H1 (cell line): Measurements from ENCODE around the gene UVRAG. TPM values are rescaled to one million over a fixed set of nuclear protein-coding genes. Genes with fewer than 3 reads are reported as not detected.

ENCODE experiments used
- CTCF ChIA-PET: fragments of 300-600 bp; sonication (Branson Sonifier 250); formaldehyde crosslinking; loops from one replicate; lab custom pipeline; 2021; ENCODE audit not compliant: partially characterized antibody; lab: Charles Lee
- POLR2A ChIA-PET: fragments of 300-600 bp; sonication (Branson Sonifier 250); formaldehyde crosslinking; loops from one replicate; lab custom pipeline; 2021; ENCODE audit warnings: inconsistent platforms; ENCODE audit not compliant: partially characterized antibody; lab: Charles Lee
- DNase-seq, 2 experiments: peaks; one replicate each; pipeline versions ENCODE4 v3.0.0 to v3.0.0-alpha.2; 2010 to 2022; ENCODE audit warnings: low spot score in 2 of 2, low read depth in 1 of 2, mixed read lengths in 1 of 2
- FAIRE-seq: peaks from 2 replicates; lab custom pipeline; 2011; peaks lifted over from hg19 to GRCh38; lab: Jason Lieb, UNC
- H2AFZ ChIP-seq: 2 replicates; pipeline ENCODE4 v1.8.1; 2012; ENCODE audit warnings: low read length, inconsistent platforms
- H2AK5ac ChIP-seq: 2 replicates; pipeline ENCODE4 v1.6.1; 2013; ENCODE audit warnings: low read depth, low read length
- H2BK120ac ChIP-seq: replicated peaks from 2 replicates; pipeline ENCODE3; 2013; ENCODE audit warnings: low read depth, low read length, inconsistent platforms
- H2BK12ac ChIP-seq: 2 replicates; pipeline ENCODE4 v1.6.1; 2013; ENCODE audit warnings: low read depth, low read length
- H2BK15ac ChIP-seq: 2 replicates; pipeline ENCODE4 v1.6.1; 2013; ENCODE audit warnings: low read length
- H2BK20ac ChIP-seq: 2 replicates; pipeline ENCODE4 v1.6.1; 2013; ENCODE audit warnings: low read length
- H2BK5ac ChIP-seq: 2 replicates; pipeline ENCODE4 v1.6.1; 2013; ENCODE audit warnings: low read depth, low read length
- H3K14ac ChIP-seq: 2 replicates; pipeline ENCODE4 v1.6.1; 2013; ENCODE audit warnings: inconsistent platforms; ENCODE audit not compliant: insufficient read length
- H3K18ac ChIP-seq: 2 replicates; pipeline ENCODE4 v1.6.1; 2013; ENCODE audit warnings: low read length; ENCODE audit errors: extremely low read depth
- H3K23ac ChIP-seq: 2 replicates; pipeline ENCODE4 v1.6.1; 2013; ENCODE audit warnings: inconsistent platforms; ENCODE audit not compliant: insufficient read length
- H3K23me2 ChIP-seq: 2 replicates; pipeline ENCODE4 v1.6.1; 2013; ENCODE audit warnings: low read depth, low read length
- H3K27ac ChIP-seq: 2 replicates; pipeline ENCODE4 v1.6.1; 2011; ENCODE audit warnings: low read depth, low read length, inconsistent platforms
- H3K27me3 ChIP-seq, 4 experiments: replicated peaks in 1 of 4; 1 replicate in 1 of 4; 2 replicates in 3 of 4; pipeline versions ENCODE4 v1.6.1 to v1.8.1; 2011 to 2013; ENCODE audit warnings: low read length in 3 of 4, mild to moderate bottlenecking in 3 of 4, inconsistent platforms in 2 of 4, mixed read lengths in 2 of 4, moderate library complexity in 1 of 4; ENCODE audit not compliant: control insufficient read depth in 3 of 4, insufficient read depth in 3 of 4; ENCODE audit errors: extremely low read depth in 1 of 4
- H3K36me3 ChIP-seq, 4 experiments: 2 replicates each; pipeline versions ENCODE4 v1.6.1 to v1.8.1; 2011 to 2013; ENCODE audit warnings: mild to moderate bottlenecking in 4 of 4, low read length in 3 of 4, moderate library complexity in 2 of 4, control low read depth in 1 of 4, inconsistent platforms in 1 of 4; ENCODE audit not compliant: insufficient read depth in 4 of 4, control insufficient read depth in 2 of 4
- H3K4ac ChIP-seq: replicated peaks from 2 replicates; pipeline ENCODE3; 2013; ENCODE audit warnings: low read length, low read depth, mixed read lengths, inconsistent platforms; ENCODE audit not compliant: insufficient read length
- H3K4me1 ChIP-seq, 4 experiments: replicated peaks in 1 of 4; 1 replicate in 1 of 4; 2 replicates in 3 of 4; pipeline versions ENCODE4 v1.6.1 to v1.8.1; 2011 to 2013; ENCODE audit warnings: low read length in 3 of 4, inconsistent platforms in 2 of 4, mixed read lengths in 1 of 4; ENCODE audit not compliant: insufficient read depth in 4 of 4, control insufficient read depth in 3 of 4
- H3K4me2 ChIP-seq, 2 experiments: 2 replicates each; pipeline versions ENCODE4 v1.6.1 to v1.8.1; 2011 to 2013; ENCODE audit warnings: low read depth in 2 of 2, low read length in 2 of 2, control low read depth in 1 of 2, inconsistent platforms in 1 of 2, mild to moderate bottlenecking in 1 of 2; ENCODE audit not compliant: insufficient read depth in 1 of 2
- H3K4me3 ChIP-seq, 4 experiments: fragments of 200-600, 300-600 bp in 1 of 4; sonication (generic), shearing (Covaris generic), sonication (Bioruptor Twin) in 1 of 4; 2 replicates each; pipeline versions ENCODE4 v1.5.1 to v1.8.1; 2011 to 2016; ENCODE audit warnings: low read length in 4 of 4, low read depth in 3 of 4, control low read depth in 2 of 4, inconsistent platforms in 2 of 4, mild to moderate bottlenecking in 2 of 4, mixed read lengths in 1 of 4, moderate library complexity in 1 of 4; ENCODE audit not compliant: insufficient read depth in 2 of 4; ENCODE audit errors: extremely low read depth in 1 of 4
- H3K56ac ChIP-seq: replicated peaks from 2 replicates; pipeline ENCODE3; 2013; ENCODE audit warnings: low read depth, mild to moderate bottlenecking, mixed read lengths, low read length, inconsistent platforms; ENCODE audit not compliant: insufficient read length
- H3K79me1 ChIP-seq: 2 replicates; pipeline ENCODE4 v1.6.1; 2013; ENCODE audit warnings: low read depth, low read length, control low read depth
- H3K79me2 ChIP-seq, 2 experiments: 2 replicates each; pipeline versions ENCODE4 v1.6.1 to v1.8.1; 2012 to 2013; ENCODE audit warnings: low read length in 2 of 2, mild to moderate bottlenecking in 2 of 2, inconsistent platforms in 1 of 2; ENCODE audit not compliant: insufficient read depth in 2 of 2, control insufficient read depth in 1 of 2
- H3K9ac ChIP-seq, 4 experiments: replicated peaks in 1 of 4; 1 replicate in 1 of 4; 2 replicates in 3 of 4; pipeline versions ENCODE4 v1.6.1 to v1.8.1; 2011 to 2013; ENCODE audit warnings: low read depth in 3 of 4, low read length in 3 of 4, control low read depth in 2 of 4, mild to moderate bottlenecking in 2 of 4, moderate library complexity in 2 of 4, inconsistent platforms in 1 of 4; ENCODE audit errors: extremely low read depth in 1 of 4
- H3K9me3 ChIP-seq, 2 experiments: 2 replicates each; pipeline versions ENCODE4 v1.6.1 to v1.8.1; 2012 to 2013; ENCODE audit warnings: mild to moderate bottlenecking in 2 of 2, moderate library complexity in 2 of 2, control low read depth in 1 of 2, inconsistent platforms in 1 of 2, low read depth in 1 of 2, low read length in 1 of 2, mixed read lengths in 1 of 2; ENCODE audit not compliant: insufficient read depth in 2 of 2
- H4K20me1 ChIP-seq, 2 experiments: replicated peaks in 1 of 2; 2 replicates each; pipeline versions ENCODE3 to v1.8.1; 2011 to 2013; ENCODE audit warnings: inconsistent platforms in 2 of 2, low read length in 2 of 2, mild to moderate bottlenecking in 1 of 2; ENCODE audit not compliant: insufficient read depth in 2 of 2, control insufficient read depth in 1 of 2
- H4K5ac ChIP-seq: 2 replicates; pipeline ENCODE4 v1.6.1; 2013; ENCODE audit warnings: low read length, low read depth, mixed read lengths, inconsistent platforms; ENCODE audit not compliant: insufficient read length
- H4K8ac ChIP-seq: 2 replicates; pipeline ENCODE4 v1.8.0; 2013; ENCODE audit warnings: mild to moderate bottlenecking, moderate library complexity, low read length, inconsistent platforms; ENCODE audit not compliant: insufficient read depth; ENCODE audit errors: extremely low read depth
- H4K91ac ChIP-seq: replicated peaks from 2 replicates; pipeline ENCODE3; 2013; ENCODE audit warnings: low read length, mixed read lengths, inconsistent platforms; ENCODE audit not compliant: insufficient read length
- CHD7 ChIP-seq: fragments of 300-600 bp; sonication (generic); IDR thresholded peaks from 2 replicates; pipeline ENCODE4 v1.7.1; 2012; ENCODE audit warnings: low read length, moderate library complexity, mild to moderate bottlenecking, inconsistent platforms; ENCODE audit not compliant: insufficient replicate concordance
- WGBS, 2 experiments: shearing (Covaris generic) in 1 of 2; methylation state at CpG; one replicate each; pipeline versions ENCODE4 v1.1.6 to v1.1.7; 2013 to 2015; ENCODE audit warnings: low lambda C conversion rate in 2 of 2, mixed read lengths in 2 of 2, inconsistent platforms in 1 of 2, low coverage in 1 of 2, missing lambda C conversion rate in 1 of 2; ENCODE audit not compliant: insufficient replicate concordance in 2 of 2, insufficient coverage in 1 of 2, insufficient read length in 1 of 2; ENCODE audit errors: extremely low coverage in 1 of 2, missing lambda C conversion rate in 1 of 2; 5-methylcytosine and 5-hydroxymethylcytosine counted together
- polyA plus RNA-seq, 7 experiments: library from polyadenylated mRNA; depleted of rRNA in 3 of 7; stranded (reverse) in 5 of 7; unstranded in 2 of 7; fragments of >200 nt in 5 of 7; fragments of 200-250 nt in 2 of 7; gene quantifications; 1 replicate in 5 of 7; 2 replicates in 1 of 7; 4 replicates in 1 of 7; pipeline versions ENCODE4 v1.2.1 to v1.2.3, GENCODE V29; 2011 to 2013; ENCODE audit warnings: missing spikeins in 2 of 7, mixed read lengths in 2 of 7
- total RNA-seq: library from RNA; stranded (reverse); fragmentation: NEBNext Ultra II Directional; extraction: Animal tissue kit (Norgen Biotek cat#: 25700); gene quantifications from 2 replicates; pipeline ENCODE4 v1.2.1, GENCODE V29; 2021

Gene UVRAG
- total and polyA plus RNA-seq, 2 of the 8 experiments (the other 6 are each of a cell fraction or from before 2014, with no cell fraction given), result 5.5 to 14.7 TPM

- no peak overlapping the region for H3K18ac ChIP-seq
- no peak overlapping the region for H2BK12ac ChIP-seq
- POLR2A ChIA-PET, result no interaction called here
- 93% methylated on average over 2 of the region's 2 CpGs; no CpG with 5 or more reads in 1 of the 2 experiments for WGBS, 2 experiments
- no peak overlapping the region for H4K5ac ChIP-seq
- no peaks in the 10 kb centered on the region for H3K9me3 ChIP-seq
- H2BK20ac ChIP-seq, result no peak overlapping the region
- no peak overlapping the region for H3K14ac ChIP-seq
- no peaks in the 10 kb centered on the region for H3K79me1 ChIP-seq
- DNase-seq (no peak), FAIRE-seq (no peak)
- no peak overlapping the region for H2AFZ ChIP-seq
- H3K4me3 ChIP-seq, result no peak overlapping the region
- no peak overlapping the region for H3K27ac ChIP-seq
- H3K9ac ChIP-seq, result no peak overlapping the region
- H3K56ac ChIP-seq, result no peak overlapping the region
- no peak overlapping the region for H3K23ac ChIP-seq
- no peak overlapping the region for H2BK15ac ChIP-seq
- H4K20me1 ChIP-seq, result no peaks in the 10 kb centered on the region
- H4K8ac ChIP-seq, result no peak overlapping the region
- no peak overlapping the region for H4K91ac ChIP-seq
- CTCF ChIA-PET, result no interaction called here
- no peaks in the 10 kb centered on the region for H3K23me2 ChIP-seq
- no peak overlapping the region for H2AK5ac ChIP-seq
- H3K36me3 ChIP-seq, result no peaks in the 10 kb centered on the region
- no peak overlapping the region for H2BK120ac ChIP-seq
- H3K27me3 ChIP-seq, result no peaks in the 10 kb centered on the region
- H3K79me2 ChIP-seq, result no peaks in the 10 kb centered on the region
- H3K4me1 ChIP-seq, result no peaks in the 10 kb centered on the region
- H3K4ac ChIP-seq, result no peak overlapping the region
- no peak overlapping the region for H3K4me2 ChIP-seq
- no peak overlapping the region for H2BK5ac ChIP-seq
- no peak for TF ChIP-seq CHD7
Observed at GRCh38 chr11:76075716-76076115, 260.7 kb downstream of the UVRAG start.
